A549 (cell line): Measurements from ENCODE around the gene DNAAF5. TPM values are rescaled to one million over a fixed set of nuclear protein-coding genes. Genes with fewer than 3 reads are reported as not detected.

ENCODE experiments used
- ATAC-seq, 2 experiments: fragments of 200-7000 bp in 1 of 2; fragments of >200 bp in 1 of 2; cut with Nextera tagmentation in 1 of 2; cut with Tn5 transposase in 1 of 2; 3 replicates each; pipeline versions ENCODE4 v1.8.0 to v1.9.1; 2018 to 2020; ENCODE audit warnings: mild to moderate bottlenecking in 1 of 2, moderate library complexity in 1 of 2
- CTCF ChIA-PET: fragments of 300-600 bp; sonication (Branson Sonifier 250); formaldehyde crosslinking; extraction: SDS; loops from one replicate; lab custom pipeline; 2021; ENCODE audit warnings: antibody characterized with exemption, inconsistent platforms; lab: Yijun Ruan, JAX
- POLR2A ChIA-PET: fragments of 350-600 bp; formaldehyde crosslinking; extraction: SDS; loops from one replicate; lab custom pipeline; 2021; ENCODE audit warnings: antibody characterized with exemption, inconsistent platforms; lab: Yijun Ruan, JAX
- DNase-seq, 2 experiments: peaks; one replicate each; pipeline versions ENCODE4 v3.0.0 to v3.0.0-alpha.2; 2011 to 2016; ENCODE audit warnings: low read depth in 1 of 2, low spot score in 1 of 2
- FAIRE-seq: peaks from 2 replicates; lab custom pipeline; 2011; peaks lifted over from hg19 to GRCh38; lab: Jason Lieb, UNC
- H3K27ac ChIP-seq, 2 experiments: fragments of >200 bp; sonication (Bioruptor Twin); formaldehyde crosslinking; 3 replicates each; pipeline ENCODE4 v1.5.1; 2016 to 2017
- H3K4me1 ChIP-seq: fragments of >200 bp; sonication (Bioruptor Twin); formaldehyde crosslinking; 3 replicates; pipeline ENCODE4 v1.6.1; 2016
- H3K4me2 ChIP-seq: fragments of >200 bp; sonication (Bioruptor Twin); formaldehyde crosslinking; 3 replicates; pipeline ENCODE4 v1.6.1; 2016
- H3K4me3 ChIP-seq: fragments of >200 bp; sonication (Bioruptor Twin); formaldehyde crosslinking; 3 replicates; pipeline ENCODE4 v1.5.1; 2016
- H3K9me3 ChIP-seq: fragments of >200 bp; sonication (Bioruptor Twin); formaldehyde crosslinking; 3 replicates; pipeline ENCODE4 v1.6.1; 2016
- CBX2 ChIP-seq: fragments of 200-600 bp; sonication (generic); IDR thresholded peaks from 2 replicates; pipeline ENCODE4 v1.6.1; 2016; ENCODE audit warnings: low read depth, mild to moderate bottlenecking, borderline replicate concordance
- CHD2 ChIP-seq: fragments of 150-350 bp; IDR thresholded peaks from 2 replicates; pipeline ENCODE4 v1.6.1; 2014; ENCODE audit warnings: low read length; ENCODE audit not compliant: partially characterized antibody
- EHF ChIP-seq: fragments of 250-450 bp; sonication (Bioruptor Pico); IDR thresholded peaks from 2 replicates; pipeline ENCODE4 v1.5.0; 2020; ENCODE audit warnings: mild to moderate bottlenecking
- EHMT2 ChIP-seq: fragments of 200-600 bp; sonication (generic); IDR thresholded peaks from 2 replicates; pipeline ENCODE4 v1.6.1; 2016; ENCODE audit warnings: antibody characterized with exemption, low read depth, mild to moderate bottlenecking, moderate library complexity
- EP300 ChIP-seq, 2 experiments: fragments of >200 bp; sonication (Bioruptor Twin); formaldehyde crosslinking; IDR thresholded peaks; 2 replicates in 1 of 2; 3 replicates in 1 of 2; pipeline ENCODE4 v1.6.1; 2016 to 2017
- FOSL2 ChIP-seq, 2 experiments: fragments of 450-650 bp in 1 of 2; fragments of >200 bp in 1 of 2; sonication (Bioruptor Twin) in 1 of 2; formaldehyde crosslinking; IDR thresholded peaks; 2 replicates each; pipeline versions ENCODE4 v1.5.0 to v1.6.1; 2016 to 2020; ENCODE audit warnings: mild to moderate bottlenecking in 1 of 2, moderate library complexity in 1 of 2
- HOXB13 ChIP-seq: fragments of 250-450 bp; sonication (Bioruptor Pico); IDR thresholded peaks from 2 replicates; pipeline ENCODE4 v1.5.0; 2020; ENCODE audit warnings: low read depth, mild to moderate bottlenecking, moderate library complexity
- JUN ChIP-seq, 2 experiments: fragments of >200 bp; sonication (Bioruptor Twin); formaldehyde crosslinking; IDR thresholded peaks; 2 replicates in 1 of 2; 3 replicates in 1 of 2; pipeline ENCODE4 v1.6.1; 2016 to 2017
- KDM5A ChIP-seq: fragments of 200-600 bp; sonication (generic); IDR thresholded peaks from 2 replicates; pipeline ENCODE4 v1.6.1; 2016; ENCODE audit warnings: antibody characterized with exemption, mild to moderate bottlenecking
- MAFK ChIP-seq: fragments of 450-650 bp; IDR thresholded peaks from 2 replicates; pipeline ENCODE4 v1.6.1; 2014; ENCODE audit not compliant: partially characterized antibody
- MAZ ChIP-seq: fragments of 150-350 bp; IDR thresholded peaks from 2 replicates; pipeline ENCODE4 v1.6.1; 2014; ENCODE audit warnings: antibody characterized with exemption, low read depth, low read length, borderline replicate concordance
- MYC ChIP-seq: IDR thresholded peaks from 2 replicates; pipeline ENCODE4 v1.6.1; 2012; ENCODE audit warnings: mild to moderate bottlenecking, inconsistent platforms, low read length, improper control_type of control experiment, borderline replicate concordance
- POLR2A ChIP-seq: IDR thresholded peaks from 2 replicates; pipeline ENCODE4 v1.6.1; 2012; ENCODE audit warnings: mild to moderate bottlenecking, low read length
- POLR2AphosphoS2 ChIP-seq: conservative IDR thresholded peaks from 2 replicates; pipeline ENCODE4 v1.6.1; 2012; ENCODE audit warnings: low read length, improper control_type of control experiment, inconsistent platforms
- TFCP2L1 ChIP-seq: fragments of 250-450 bp; sonication (Bioruptor Pico); IDR thresholded peaks from 2 replicates; pipeline ENCODE4 v1.5.0; 2021; ENCODE audit warnings: mild to moderate bottlenecking
- TP53 ChIP-seq: fragments of 250-450 bp; sonication (Bioruptor Pico); IDR thresholded peaks from 2 replicates; pipeline ENCODE4 v1.5.0; 2021; ENCODE audit warnings: mild to moderate bottlenecking, moderate library complexity
- WGBS: methylation state at CpG from one replicate; pipeline ENCODE4 v1.1.6; 2017; ENCODE audit errors: missing lambda C conversion rate; 5-methylcytosine and 5-hydroxymethylcytosine counted together
- polyA plus RNA-seq, 4 experiments: library from polyadenylated mRNA; depleted of rRNA in 3 of 4; stranded (reverse); fragments of >200 nt; fragmentation: RNase III in 1 of 4; extraction: RNeasy Plus Mini Kit Qiagen cat#74134 plus additional on column Dnase treatment in 1 of 4; gene quantifications; 2 replicates in 3 of 4; 3 replicates in 1 of 4; pipeline ENCODE4 v1.2.3, GENCODE V29; 2011 to 2017
- TF ChIP-seq, protein P1 (sequence below): IDR thresholded peaks from 2 replicates; pipeline ENCODE4 v1.6.1; 2012; ENCODE audit warnings: low read depth, borderline replicate concordance
- TF ChIP-seq, protein P2 (sequence below): IDR thresholded peaks from 2 replicates; pipeline ENCODE4 v1.6.1; 2012
- TF ChIP-seq, protein P3 (sequence below): fragments of 200-600 bp; sonication (generic); IDR thresholded peaks from 2 replicates; pipeline ENCODE4 v1.6.1; 2016; ENCODE audit warnings: antibody characterized with exemption, mild to moderate bottlenecking, moderate library complexity
- TF ChIP-seq, protein P4 (sequence below): fragments of 450-650 bp; IDR thresholded peaks from 2 replicates; pipeline ENCODE4 v1.6.1; 2014; ENCODE audit warnings: antibody characterized with exemption

DNAAF5 gene
- polyA plus RNA-seq, 2 of the 4 experiments (the other 2 are of a cell fraction): 27.8 to 34.7 TPM

DNA sequence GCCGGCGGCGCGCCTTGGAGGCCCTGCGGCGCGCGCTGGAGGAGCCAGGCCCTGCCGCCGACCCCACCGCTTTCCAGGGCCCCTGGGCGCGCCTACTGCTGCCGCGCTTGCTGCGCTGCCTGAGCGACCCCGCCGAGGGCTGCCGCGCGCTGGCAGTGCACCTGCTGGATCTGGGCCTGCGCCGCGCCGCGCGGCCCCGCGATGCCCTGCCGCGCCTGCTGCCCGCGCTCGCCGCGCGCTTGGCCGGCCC lies 280 bp downstream of the DNAAF5 start:
- DNase-seq: no peak
- ChIA-PET POLR2A (no interaction called here), CTCF (no interaction called here)
- FAIRE-seq: no peak
- H3K4me3 ChIP-seq: peak overlapping the region; percentile 85
- H3K27ac ChIP-seq: peak overlapping the region; percentile 91 to 98
- no peak for TF ChIP-seq MAZ
- TF ChIP-seq MAFK: no peak
- TF ChIP-seq POLR2AphosphoS2: no peak
- TF ChIP-seq, protein P1, sequence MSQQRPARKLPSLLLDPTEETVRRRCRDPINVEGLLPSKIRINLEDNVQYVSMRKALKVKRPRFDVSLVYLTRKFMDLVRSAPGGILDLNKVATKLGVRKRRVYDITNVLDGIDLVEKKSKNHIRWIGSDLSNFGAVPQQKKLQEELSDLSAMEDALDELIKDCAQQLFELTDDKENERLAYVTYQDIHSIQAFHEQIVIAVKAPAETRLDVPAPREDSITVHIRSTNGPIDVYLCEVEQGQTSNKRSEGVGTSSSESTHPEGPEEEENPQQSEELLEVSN: no peak
- TF ChIP-seq CBX2: no peak
- TF ChIP-seq KDM5A: no peak
- TF ChIP-seq HOXB13 (CRISPR knock-in tag): no peak
- TF ChIP-seq JUN (IDR thresholded peaks at IDR 0.05): peak; percentile 1 to 11; a peak in 2 of 5 replicates
- 0% methylated on average over 3 of the region's 39 CpGs for WGBS
- peak overlapping the region; percentile 84 for H3K4me2 ChIP-seq
- ATAC-seq: peak; percentile 22 to 33; a peak in 4 of 6 replicates
- H3K4me1 ChIP-seq: peaks cover 9% of the 10 kb centered on the region; the same call in 2 of the 3 replicates
- peaks cover 42% of the 10 kb centered on the region for H3K9me3 ChIP-seq

DNA sequence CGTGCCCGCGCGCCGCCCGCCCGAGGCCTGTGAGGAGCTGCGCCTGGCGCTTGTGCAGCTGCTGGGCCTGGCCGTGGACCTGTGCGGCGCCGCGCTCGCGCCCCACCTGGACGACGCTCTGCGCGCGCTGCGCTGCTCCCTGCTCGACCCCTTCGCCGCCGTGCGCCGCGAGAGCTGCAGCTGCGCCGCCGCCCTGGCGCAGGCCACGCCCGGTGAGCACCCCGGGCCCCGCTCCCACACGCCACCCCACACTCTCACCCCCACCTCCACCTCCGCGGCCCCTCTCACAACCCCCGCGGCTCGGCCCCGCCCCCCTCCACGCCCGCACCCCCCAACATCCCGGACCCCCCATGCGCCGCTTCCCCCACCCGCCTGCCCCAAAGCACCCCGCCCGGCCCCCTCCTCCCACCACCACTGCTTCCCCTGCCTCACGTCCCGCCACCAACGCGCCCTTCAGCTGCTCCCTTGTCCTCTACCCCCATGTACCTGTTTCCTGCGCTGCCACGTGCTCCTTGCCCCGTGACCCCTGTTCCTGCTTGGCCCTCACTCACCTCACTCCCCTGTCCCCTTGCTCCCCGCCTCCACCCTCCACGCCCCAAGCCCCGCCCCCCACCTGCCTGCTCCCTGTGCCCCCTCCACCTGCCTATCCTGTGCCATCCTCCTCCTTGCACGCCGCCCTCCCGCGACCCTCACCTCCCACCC lies 756 bp downstream of the DNAAF5 start, which contains the start of gene PRKAR1B:
Gene PRKAR1B, minus strand, starts transcription at position 178 of the 702 bp plus-strand sequence. CDS start 15,776 bp downstream, outside the sequence.
- peak; percentile 32 to 42 for DNase-seq
- ChIA-PET POLR2A (no interaction called here), CTCF (interaction anchor here (1.1 kb wide), 1 partner anchor 9 kb away, joined by 4 read pairs; no protein-coding TSS in a partner anchor)
- no peak for FAIRE-seq
- H3K9me3 ChIP-seq: peaks cover 37% of the 10 kb centered on the region
- WGBS: 0% methylated on average over 8 of the region's 66 CpGs
- ATAC-seq: peak; percentile 65 to 71
- H3K4me3 ChIP-seq: peak within 1 kb of the TSS; percentile 85
- peak within 1 kb of the TSS; percentile 91 to 98 for H3K27ac ChIP-seq
- peak within 1 kb of the TSS; percentile 84 for H3K4me2 ChIP-seq
- TF ChIP-seq POLR2A (peak; percentile 49), FOSL2 (IDR thresholded peaks at IDR 0.05) (no peak), FOSL2 (CRISPR knock-in tag; IDR thresholded peaks at IDR 0.05) (no peak)
- TF ChIP-seq, protein P2, sequence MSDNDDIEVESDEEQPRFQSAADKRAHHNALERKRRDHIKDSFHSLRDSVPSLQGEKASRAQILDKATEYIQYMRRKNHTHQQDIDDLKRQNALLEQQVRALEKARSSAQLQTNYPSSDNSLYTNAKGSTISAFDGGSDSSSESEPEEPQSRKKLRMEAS: peak; percentile 29; the same call in 1 of the 2 replicates
- TF ChIP-seq, all 56 proteins: peak for 2
- H3K4me1 ChIP-seq: peaks cover 13% of the 10 kb centered on the region; the same call in 2 of the 3 replicates

DNA sequence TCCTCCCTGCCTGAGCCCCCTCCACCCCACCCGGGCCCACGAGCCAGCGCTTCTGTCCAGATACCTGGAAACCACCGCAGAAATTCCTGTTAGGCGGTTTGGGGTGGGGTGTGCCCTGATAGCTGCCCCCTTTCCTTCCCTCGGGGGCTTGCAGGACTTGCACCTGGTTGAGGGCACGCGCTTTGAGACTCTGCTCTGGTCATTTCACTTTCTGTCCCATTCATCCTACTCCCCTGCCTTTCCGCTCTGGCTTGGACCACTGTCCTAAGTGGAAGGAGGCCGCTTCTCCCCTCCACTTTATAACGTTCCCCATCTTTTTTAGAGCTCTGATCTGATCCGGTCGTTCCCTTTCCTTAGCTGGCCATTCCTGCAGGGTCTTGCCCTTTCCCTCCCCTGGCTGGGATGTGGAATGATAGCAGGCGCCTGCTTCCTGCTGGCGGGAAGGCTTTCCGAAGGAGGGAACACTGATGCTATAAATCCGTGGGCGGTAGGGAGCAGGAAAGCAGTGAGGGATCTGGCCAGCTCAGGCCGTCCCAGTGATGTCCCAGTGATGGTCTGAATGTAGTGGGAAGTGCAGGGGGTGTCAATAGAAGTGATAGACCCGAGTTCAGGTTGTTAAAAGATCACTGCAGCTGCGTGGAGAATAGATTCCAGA lies 1.4 kb downstream of the DNAAF5 start:
- WGBS: 61% methylated on average over 19 of the region's 21 CpGs
- POLR2A ChIA-PET: no interaction called here
- H3K4me1 ChIP-seq: peaks cover 13% of the 10 kb centered on the region; the same call in 2 of the 3 replicates
- H3K9me3 ChIP-seq: peaks cover 31% of the 10 kb centered on the region
- no peak for ATAC-seq
- TF ChIP-seq POLR2AphosphoS2: no peak
- TF ChIP-seq, protein P3, sequence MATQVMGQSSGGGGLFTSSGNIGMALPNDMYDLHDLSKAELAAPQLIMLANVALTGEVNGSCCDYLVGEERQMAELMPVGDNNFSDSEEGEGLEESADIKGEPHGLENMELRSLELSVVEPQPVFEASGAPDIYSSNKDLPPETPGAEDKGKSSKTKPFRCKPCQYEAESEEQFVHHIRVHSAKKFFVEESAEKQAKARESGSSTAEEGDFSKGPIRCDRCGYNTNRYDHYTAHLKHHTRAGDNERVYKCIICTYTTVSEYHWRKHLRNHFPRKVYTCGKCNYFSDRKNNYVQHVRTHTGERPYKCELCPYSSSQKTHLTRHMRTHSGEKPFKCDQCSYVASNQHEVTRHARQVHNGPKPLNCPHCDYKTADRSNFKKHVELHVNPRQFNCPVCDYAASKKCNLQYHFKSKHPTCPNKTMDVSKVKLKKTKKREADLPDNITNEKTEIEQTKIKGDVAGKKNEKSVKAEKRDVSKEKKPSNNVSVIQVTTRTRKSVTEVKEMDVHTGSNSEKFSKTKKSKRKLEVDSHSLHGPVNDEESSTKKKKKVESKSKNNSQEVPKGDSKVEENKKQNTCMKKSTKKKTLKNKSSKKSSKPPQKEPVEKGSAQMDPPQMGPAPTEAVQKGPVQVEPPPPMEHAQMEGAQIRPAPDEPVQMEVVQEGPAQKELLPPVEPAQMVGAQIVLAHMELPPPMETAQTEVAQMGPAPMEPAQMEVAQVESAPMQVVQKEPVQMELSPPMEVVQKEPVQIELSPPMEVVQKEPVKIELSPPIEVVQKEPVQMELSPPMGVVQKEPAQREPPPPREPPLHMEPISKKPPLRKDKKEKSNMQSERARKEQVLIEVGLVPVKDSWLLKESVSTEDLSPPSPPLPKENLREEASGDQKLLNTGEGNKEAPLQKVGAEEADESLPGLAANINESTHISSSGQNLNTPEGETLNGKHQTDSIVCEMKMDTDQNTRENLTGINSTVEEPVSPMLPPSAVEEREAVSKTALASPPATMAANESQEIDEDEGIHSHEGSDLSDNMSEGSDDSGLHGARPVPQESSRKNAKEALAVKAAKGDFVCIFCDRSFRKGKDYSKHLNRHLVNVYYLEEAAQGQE: no peak
- TF ChIP-seq FOSL2 (IDR thresholded peaks at IDR 0.05): no peak
- no peak for TF ChIP-seq FOSL2 (CRISPR knock-in tag; IDR thresholded peaks at IDR 0.05)
- no peak for TF ChIP-seq EHF (CRISPR knock-in tag)
- no peak for TF ChIP-seq TP53 (CRISPR knock-in tag)
- TF ChIP-seq MYC: no peak
- no peak for TF ChIP-seq TFCP2L1 (CRISPR knock-in tag)
- no peak for TF ChIP-seq CHD2
- TF ChIP-seq, protein P4, sequence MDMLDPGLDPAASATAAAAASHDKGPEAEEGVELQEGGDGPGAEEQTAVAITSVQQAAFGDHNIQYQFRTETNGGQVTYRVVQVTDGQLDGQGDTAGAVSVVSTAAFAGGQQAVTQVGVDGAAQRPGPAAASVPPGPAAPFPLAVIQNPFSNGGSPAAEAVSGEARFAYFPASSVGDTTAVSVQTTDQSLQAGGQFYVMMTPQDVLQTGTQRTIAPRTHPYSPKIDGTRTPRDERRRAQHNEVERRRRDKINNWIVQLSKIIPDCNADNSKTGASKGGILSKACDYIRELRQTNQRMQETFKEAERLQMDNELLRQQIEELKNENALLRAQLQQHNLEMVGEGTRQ: no peak
- TF ChIP-seq EHMT2: no peak
- TF ChIP-seq EP300 (IDR thresholded peaks at IDR 0.05): no peak
- TF ChIP-seq, all 56 proteins: peak for 0
- H3K4me3 ChIP-seq: peak overlapping the region; percentile 85
- FAIRE-seq (no peak), DNase-seq (no peak)
- H3K27ac ChIP-seq: peak overlapping the region; percentile 91 to 98
- CTCF ChIA-PET: interaction anchor here (1.1 to 1.6 kb wide), 2 partner anchors 9 to 395 kb away, joined by 4 to 5 read pairs; no protein-coding TSS in a partner anchor
- peak overlapping the region; percentile 84 for H3K4me2 ChIP-seq
